Endothelial cell of umbilical vein (primary cell): ENCODE measurements around the gene C17orf50.

ENCODE experiments used
- EZH2 ChIP-seq: IDR thresholded peaks from 2 replicates; pipeline ENCODE4 v1.6.1; 2012; ENCODE audit warnings: borderline replicate concordance, low read depth, mild to moderate bottlenecking, moderate library complexity, low read length, inconsistent platforms; ENCODE audit not compliant: severe bottlenecking
- FOS ChIP-seq: IDR thresholded peaks from 2 replicates; pipeline ENCODE4 v1.6.1; 2011; ENCODE audit warnings: mild to moderate bottlenecking, low read length, moderate library complexity, borderline replicate concordance; ENCODE audit not compliant: insufficient read depth
- MAX ChIP-seq: IDR thresholded peaks from 2 replicates; pipeline ENCODE4 v1.6.1; 2011; ENCODE audit not compliant: insufficient read depth, insufficient read length
- MYC ChIP-seq: IDR thresholded peaks from one replicate; pipeline ENCODE4 v1.6.1; 2011; ENCODE audit warnings: mild to moderate bottlenecking, low read depth, low read length
- POLR2A ChIP-seq: IDR thresholded peaks from 2 replicates; pipeline ENCODE4 v1.6.1; 2012; ENCODE audit warnings: low read depth, mild to moderate bottlenecking, control low read depth, low read length
- POLR2AphosphoS5 ChIP-seq: IDR thresholded peaks from 2 replicates; pipeline ENCODE4 v1.6.1; 2012; ENCODE audit warnings: low read depth, mild to moderate bottlenecking, control low read depth, low read length, moderate library complexity; ENCODE audit not compliant: insufficient read depth
- TF ChIP-seq, protein P1 (sequence below), 2 donors: IDR thresholded peaks; 1 replicate in 1 of 2; 2 replicates in 1 of 2; pipeline ENCODE4 v1.5.1; 2011; ENCODE audit warnings: low read length in 2 of 2, mild to moderate bottlenecking in 2 of 2, moderate library complexity in 2 of 2, control low read depth in 1 of 2, inconsistent platforms in 1 of 2, low read depth in 1 of 2; ENCODE audit not compliant: insufficient read depth in 1 of 2; ENCODE audit errors: extremely low read depth in 1 of 2

DNA sequence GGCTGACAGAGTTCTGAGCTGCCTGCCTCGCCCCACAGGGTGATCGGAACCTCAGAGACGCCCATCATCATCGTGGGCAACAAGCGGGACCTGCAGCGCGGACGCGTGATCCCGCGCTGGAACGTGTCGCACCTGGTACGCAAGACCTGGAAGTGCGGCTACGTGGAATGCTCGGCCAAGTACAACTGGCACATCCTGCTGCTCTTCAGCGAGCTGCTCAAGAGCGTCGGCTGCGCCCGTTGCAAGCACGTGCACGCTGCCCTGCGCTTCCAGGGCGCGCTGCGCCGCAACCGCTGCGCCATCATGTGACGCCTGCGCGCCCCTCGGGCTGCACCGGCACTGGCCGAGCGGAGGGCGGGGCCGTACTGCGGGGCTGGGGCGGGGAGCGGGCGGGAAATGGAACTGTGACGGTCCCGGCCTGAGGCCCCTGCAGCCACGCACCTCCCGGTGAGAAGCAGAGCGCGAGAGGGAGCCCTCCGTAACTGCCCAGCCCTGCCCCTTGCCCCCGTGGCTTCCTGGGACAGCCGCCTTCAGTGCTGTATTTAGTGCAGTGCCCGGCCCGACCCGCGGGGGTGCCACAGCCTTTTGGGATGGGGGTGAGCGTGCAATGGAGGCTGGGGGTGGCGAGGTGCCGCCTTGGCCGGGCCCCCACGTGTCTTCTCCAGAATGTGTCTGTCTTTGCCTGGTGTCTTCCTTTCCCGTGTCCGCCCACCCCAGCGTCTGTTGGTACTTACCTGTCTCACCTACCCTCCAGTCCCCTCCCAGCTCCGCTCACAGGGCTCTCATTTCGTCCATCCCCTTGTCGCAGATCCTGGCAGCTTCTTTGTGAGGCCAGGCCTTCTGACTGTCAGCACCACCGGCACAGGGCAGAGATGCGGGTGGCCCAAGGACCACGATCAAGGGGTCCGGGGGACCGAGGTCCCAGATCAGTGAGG, 19.4 kb upstream of the C17orf50 start:
- no peak for TF ChIP-seq POLR2AphosphoS5
- TF ChIP-seq POLR2A = no peak
- TF ChIP-seq, protein P1, sequence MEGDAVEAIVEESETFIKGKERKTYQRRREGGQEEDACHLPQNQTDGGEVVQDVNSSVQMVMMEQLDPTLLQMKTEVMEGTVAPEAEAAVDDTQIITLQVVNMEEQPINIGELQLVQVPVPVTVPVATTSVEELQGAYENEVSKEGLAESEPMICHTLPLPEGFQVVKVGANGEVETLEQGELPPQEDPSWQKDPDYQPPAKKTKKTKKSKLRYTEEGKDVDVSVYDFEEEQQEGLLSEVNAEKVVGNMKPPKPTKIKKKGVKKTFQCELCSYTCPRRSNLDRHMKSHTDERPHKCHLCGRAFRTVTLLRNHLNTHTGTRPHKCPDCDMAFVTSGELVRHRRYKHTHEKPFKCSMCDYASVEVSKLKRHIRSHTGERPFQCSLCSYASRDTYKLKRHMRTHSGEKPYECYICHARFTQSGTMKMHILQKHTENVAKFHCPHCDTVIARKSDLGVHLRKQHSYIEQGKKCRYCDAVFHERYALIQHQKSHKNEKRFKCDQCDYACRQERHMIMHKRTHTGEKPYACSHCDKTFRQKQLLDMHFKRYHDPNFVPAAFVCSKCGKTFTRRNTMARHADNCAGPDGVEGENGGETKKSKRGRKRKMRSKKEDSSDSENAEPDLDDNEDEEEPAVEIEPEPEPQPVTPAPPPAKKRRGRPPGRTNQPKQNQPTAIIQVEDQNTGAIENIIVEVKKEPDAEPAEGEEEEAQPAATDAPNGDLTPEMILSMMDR (IDR thresholded peaks at IDR 0.05; ENCODE audit: extremely low read depth in 1 of 2, insufficient read depth in 1 of 2, low read depth in 1 of 2, low read length in 2 of 2) = no peak
- no peak for TF ChIP-seq FOS
- peak; percentile 19 for TF ChIP-seq MAX
- no peak for TF ChIP-seq EZH2
- TF ChIP-seq MYC = no peak
